GM23248 (cell line): Measurements from ENCODE around the gene CLCNKB. TPM values are rescaled to one million over a fixed set of nuclear protein-coding genes. Genes with fewer than 3 reads are reported as not detected.
A peak's percentile ranks its signal among the peaks of the same experiment; 100 is the strongest.

Source experiments
- DNase-seq: peaks from one replicate; pipeline ENCODE4 v3.0.0-alpha.2; 2015
- H2AFZ ChIP-seq: fragments of 200-600 bp; sonication (generic); 2 replicates; pipeline ENCODE4 v1.6.1; 2016; ENCODE audit warnings: antibody characterized with exemption
- H3F3A ChIP-seq: fragments of 200-600 bp; sonication (generic); 2 replicates; pipeline ENCODE4 v1.6.1; 2016; ENCODE audit warnings: mild to moderate bottlenecking, antibody characterized with exemption, mixed run types; ENCODE audit not compliant: insufficient read depth
- H3K27ac ChIP-seq: fragments of 200-600 bp; sonication (generic); 2 replicates; pipeline ENCODE4 v1.5.1; 2016; ENCODE audit warnings: mild to moderate bottlenecking
- H3K27me3 ChIP-seq: fragments of 200-600 bp; sonication (generic); replicated peaks from 2 replicates; pipeline ENCODE4 v1.6.1; 2016; ENCODE audit warnings: mild to moderate bottlenecking; ENCODE audit not compliant: insufficient read depth
- H3K36me3 ChIP-seq: fragments of 200-600 bp; sonication (generic); 2 replicates; pipeline ENCODE4 v1.6.1; 2016; ENCODE audit warnings: low read depth, mild to moderate bottlenecking
- H3K4me1 ChIP-seq: fragments of 200-600 bp; sonication (generic); 2 replicates; pipeline ENCODE4 v1.6.1; 2016; ENCODE audit warnings: mild to moderate bottlenecking; ENCODE audit not compliant: insufficient read depth
- H3K4me2 ChIP-seq: fragments of 200-600 bp; sonication (generic); one replicate; pipeline ENCODE4 v1.6.1; 2016; ENCODE audit warnings: mild to moderate bottlenecking; ENCODE audit not compliant: unreplicated experiment
- H3K4me3 ChIP-seq: fragments of 200-600 bp; sonication (generic); 2 replicates; pipeline ENCODE4 v1.5.1; 2016; ENCODE audit warnings: mild to moderate bottlenecking
- H3K79me2 ChIP-seq: fragments of 200-600 bp; sonication (generic); 2 replicates; pipeline ENCODE4 v1.6.1; 2016; ENCODE audit warnings: mild to moderate bottlenecking; ENCODE audit not compliant: insufficient read depth
- H3K9ac ChIP-seq: fragments of 200-600 bp; sonication (generic); 2 replicates; pipeline ENCODE4 v1.6.1; 2016; ENCODE audit warnings: mild to moderate bottlenecking
- H3K9me2 ChIP-seq: fragments of 200-600 bp; sonication (generic); 2 replicates; pipeline ENCODE4 v1.6.1; 2016; ENCODE audit warnings: mixed run types, mild to moderate bottlenecking, moderate library complexity; ENCODE audit not compliant: insufficient read depth
- H3K9me3 ChIP-seq: fragments of 200-600 bp; sonication (generic); one replicate; pipeline ENCODE4 v1.6.1; 2017; ENCODE audit warnings: low read depth
- H4K20me1 ChIP-seq: fragments of 200-600 bp; sonication (generic); 2 replicates; pipeline ENCODE4 v1.6.0; 2016; ENCODE audit not compliant: insufficient read depth
- EZH2 ChIP-seq: fragments of 200-600 bp; sonication (generic); IDR thresholded peaks from 2 replicates; pipeline ENCODE4 v1.6.1; 2018; ENCODE audit warnings: antibody characterized with exemption, mild to moderate bottlenecking; ENCODE audit not compliant: insufficient read depth, poor library complexity, severe bottlenecking
- EZH2phosphoT487 ChIP-seq: fragments of 200-600 bp; sonication (generic); IDR thresholded peaks from 2 replicates; pipeline ENCODE4 v1.6.1; 2018; ENCODE audit warnings: antibody characterized with exemption, moderate library complexity, mild to moderate bottlenecking, low read depth; ENCODE audit not compliant: insufficient read depth
- WGBS, 2 experiments: methylation state at CpG; one replicate each; pipeline ENCODE4 v1.1.6; 2015 to 2017; ENCODE audit warnings: low lambda C conversion rate in 2 of 2, low coverage in 1 of 2; ENCODE audit errors: missing lambda C conversion rate in 2 of 2; 5-methylcytosine and 5-hydroxymethylcytosine counted together
- in situ Hi-C: fragments of 300-500 bp; cut with MboI; formaldehyde crosslinking; loops from 2 replicates; pipeline ENCODE4 v1.15.0; 2020
- polyA plus RNA-seq: library from polyadenylated mRNA; unstranded; fragments of >200 nt; fragmentation: Nextera tagmentation; extraction: Ambion mirVana; gene quantifications from 2 replicates; pipeline ENCODE4 v1.2.1, GENCODE V29; 2016
- total RNA-seq: library from RNA; depleted of rRNA; stranded (reverse); fragments of >200 nt; shearing (Covaris generic); gene quantifications from 2 replicates; pipeline ENCODE4 v1.2.3, GENCODE V29; 2014

CLCNKB gene
- total and polyA plus RNA-seq, 2 experiments from 2014 or later = not detected

DNA sequence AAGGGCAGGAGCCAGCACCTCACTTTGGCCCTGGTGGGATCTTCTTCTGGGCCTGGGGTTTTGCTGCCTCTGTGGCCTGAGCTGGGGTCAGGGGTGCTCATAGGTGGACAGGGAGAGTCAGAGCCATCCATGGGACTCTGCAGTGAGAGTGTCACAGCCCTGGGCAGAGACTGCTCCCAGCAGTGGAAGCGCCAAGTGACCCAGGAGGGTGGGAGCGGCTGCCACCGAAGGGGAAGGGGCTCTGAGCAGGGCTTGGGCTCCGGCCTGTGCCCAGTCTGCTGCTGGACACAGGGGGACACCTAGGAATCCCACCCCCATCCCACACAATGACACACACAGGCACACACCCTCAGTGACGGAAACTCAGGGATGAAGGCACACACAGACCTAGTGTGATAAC lies 368 bp downstream of the CLCNKB start:
- H3K4me1 ChIP-seq = no peaks in the 10 kb centered on the region
- no peak overlapping the region for H3K4me3 ChIP-seq
- H3K9me3 ChIP-seq = no peaks in the 10 kb centered on the region
- no peaks in the 10 kb centered on the region for H3F3A ChIP-seq
- no peak overlapping the region for H3K4me2 ChIP-seq
- no peaks in the 10 kb centered on the region for H3K36me3 ChIP-seq
- 88 to 92% methylated on average over 5 of the region's 5 CpGs for WGBS, 2 experiments
- no peaks in the 10 kb centered on the region for H3K79me2 ChIP-seq
- DNase-seq = no peak
- TF ChIP-seq EZH2phosphoT487 (no peak), EZH2 (no peak)
- H3K27me3 ChIP-seq = no peaks in the 10 kb centered on the region
- no peak overlapping the region for H2AFZ ChIP-seq
- no peak overlapping the region for H3K9ac ChIP-seq
- no peaks in the 10 kb centered on the region for H4K20me1 ChIP-seq
- in situ Hi-C loops = no loop called here
- no peak overlapping the region for H3K27ac ChIP-seq
- H3K9me2 ChIP-seq = no peaks in the 10 kb centered on the region

DNA sequence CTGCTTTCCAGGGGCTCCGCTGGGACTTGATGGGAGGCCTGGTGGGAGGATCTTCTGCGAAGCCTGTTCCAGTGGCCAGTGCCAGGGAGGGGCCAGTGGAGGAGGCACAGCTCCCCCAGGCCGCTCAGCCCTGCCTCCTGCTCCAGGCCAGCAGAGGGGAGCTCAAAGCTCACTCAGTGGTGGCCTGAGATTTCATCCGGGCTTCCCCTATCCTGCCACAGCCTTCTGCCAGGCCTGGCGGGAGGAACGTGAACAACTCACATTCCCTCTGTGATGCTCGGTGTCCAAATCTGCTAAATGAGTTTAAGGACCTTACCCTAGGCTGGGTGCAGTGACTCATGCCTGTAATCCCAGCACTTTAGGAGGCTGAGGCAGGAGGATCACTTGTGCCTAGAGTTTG lies 3.3 kb downstream of the CLCNKB start:
- in situ Hi-C loops = no loop called here
- H3K27me3 ChIP-seq = no peaks in the 10 kb centered on the region
- H3K4me1 ChIP-seq = no peaks in the 10 kb centered on the region
- H3F3A ChIP-seq = no peaks in the 10 kb centered on the region
- peak; percentile 48 for DNase-seq
- H2AFZ ChIP-seq = no peak overlapping the region
- 45 to 52% methylated on average over 7 of the region's 7 CpGs for WGBS, 2 experiments
- H3K4me3 ChIP-seq = no peak overlapping the region
- no peak overlapping the region for H3K9ac ChIP-seq
- TF ChIP-seq EZH2 (no peak), EZH2phosphoT487 (no peak)
- H3K36me3 ChIP-seq = no peaks in the 10 kb centered on the region
- H3K9me2 ChIP-seq = no peaks in the 10 kb centered on the region
- H3K9me3 ChIP-seq = no peaks in the 10 kb centered on the region
- no peaks in the 10 kb centered on the region for H4K20me1 ChIP-seq
- no peaks in the 10 kb centered on the region for H3K79me2 ChIP-seq
- H3K4me2 ChIP-seq = no peak overlapping the region
- no peak overlapping the region for H3K27ac ChIP-seq

DNA sequence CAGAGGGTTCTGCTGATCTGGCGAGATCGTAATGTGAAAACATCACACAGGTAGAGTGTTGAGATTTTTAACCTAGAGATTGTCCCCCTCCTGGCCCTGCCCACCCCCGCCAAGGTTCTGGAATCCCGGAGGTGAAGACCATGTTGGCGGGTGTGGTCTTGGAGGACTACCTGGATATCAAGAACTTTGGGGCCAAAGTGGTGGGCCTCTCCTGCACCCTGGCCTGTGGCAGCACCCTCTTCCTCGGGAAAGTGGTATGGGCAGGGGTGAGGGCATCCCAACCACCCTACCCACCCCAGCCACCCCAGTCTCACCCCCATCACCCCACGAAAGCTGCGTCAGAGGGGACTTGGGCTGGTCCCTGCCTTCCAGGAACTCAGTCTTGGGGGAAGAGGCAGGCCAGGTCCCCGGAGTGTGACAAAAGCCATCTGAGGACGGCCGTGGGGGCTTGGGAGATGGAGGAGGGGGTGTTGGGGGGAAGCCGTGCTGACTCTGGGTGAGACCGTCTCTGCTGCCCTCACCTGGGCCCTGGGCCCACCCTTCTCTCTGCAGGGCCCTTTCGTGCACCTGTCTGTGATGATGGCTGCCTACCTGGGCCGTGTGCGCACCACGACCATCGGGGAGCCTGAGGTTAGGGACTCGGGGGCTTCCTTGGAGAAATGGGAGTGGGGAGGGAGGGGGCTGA lies 4.4 kb downstream of the CLCNKB start:
- Histone ChIP-seq H3K27ac (no peak overlapping the region), H3K79me2 (no peaks in the 10 kb centered on the region), H4K20me1 (no peaks in the 10 kb centered on the region), H3K36me3 (no peaks in the 10 kb centered on the region), H3K27me3 (no peaks in the 10 kb centered on the region), H3F3A (no peaks in the 10 kb centered on the region), H2AFZ (no peak overlapping the region), H3K4me2 (no peak overlapping the region), H3K4me3 (no peak overlapping the region), H3K9me3 (no peaks in the 10 kb centered on the region), H3K4me1 (no peaks in the 10 kb centered on the region), H3K9me2 (no peaks in the 10 kb centered on the region), H3K9ac (no peak overlapping the region)
- WGBS, 2 experiments = 68 to 82% methylated on average over 12 to 19 of the region's 19 CpGs
- in situ Hi-C loops = no loop called here
- DNase-seq = no peak
- TF ChIP-seq EZH2phosphoT487 (no peak), EZH2 (no peak)

DNA sequence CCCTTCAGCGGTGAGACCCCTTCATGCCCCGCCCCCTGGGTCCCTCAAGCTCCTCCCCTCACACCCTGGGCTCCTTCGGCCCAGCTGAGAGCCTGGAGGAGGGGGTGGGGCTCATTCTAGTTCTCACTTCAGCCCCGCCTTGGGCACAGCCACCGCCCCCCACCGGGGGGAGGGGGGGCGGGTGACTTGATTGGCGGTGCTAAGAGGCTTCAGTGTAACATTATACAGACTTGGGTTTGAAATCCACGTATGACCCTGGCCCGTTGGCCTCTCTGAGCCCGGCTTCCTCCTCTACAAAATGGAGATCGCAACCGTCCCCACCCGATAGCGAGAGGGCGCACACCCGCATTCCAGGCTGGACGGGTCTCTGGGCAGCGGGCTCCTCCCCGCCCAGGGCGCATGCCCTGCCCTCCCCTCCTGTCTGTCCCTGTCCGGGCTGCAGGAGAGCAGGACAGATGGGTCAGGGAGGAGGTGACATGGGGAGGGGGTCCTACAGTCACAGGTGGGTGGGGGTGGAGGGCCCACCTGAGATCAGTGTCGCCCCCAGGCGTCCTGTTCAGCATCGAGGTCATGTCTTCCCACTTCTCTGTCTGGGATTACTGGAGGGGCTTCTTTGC lies 5.1 kb downstream of the CLCNKB start:
- H2AFZ ChIP-seq = peak overlapping the region; percentile 68
- peak overlapping the region; percentile 58 for H3K4me3 ChIP-seq
- H3K27me3 ChIP-seq = no peaks in the 10 kb centered on the region
- no peak overlapping the region for H3K27ac ChIP-seq
- H3F3A ChIP-seq = no peaks in the 10 kb centered on the region
- WGBS, 2 experiments = 4 to 7% methylated on average over 14 to 25 of the region's 25 CpGs
- H3K9me2 ChIP-seq = no peaks in the 10 kb centered on the region
- H3K4me2 ChIP-seq = peak overlapping the region; percentile 65
- peak overlapping the region; percentile 48 for H3K9ac ChIP-seq
- H4K20me1 ChIP-seq = no peaks in the 10 kb centered on the region
- in situ Hi-C loops = no loop called here
- no peaks in the 10 kb centered on the region for H3K36me3 ChIP-seq
- H3K9me3 ChIP-seq = no peaks in the 10 kb centered on the region
- no peaks in the 10 kb centered on the region for H3K4me1 ChIP-seq
- peak; percentile 55 for DNase-seq
- no peak for TF ChIP-seq EZH2
- TF ChIP-seq EZH2phosphoT487 = no peak
- no peaks in the 10 kb centered on the region for H3K79me2 ChIP-seq
